Right lung (tissue), 5 donors: Measurements from ENCODE around the gene TNFRSF13B. TPM values are rescaled to one million over a fixed set of nuclear protein-coding genes. Genes with fewer than 3 reads are reported as not detected.

Experiments
- DNase-seq, 2 donors: peaks; one replicate each; pipeline ENCODE4 v3.0.0-alpha.2; 2013
- polyA plus RNA-seq, 5 donors: library from polyadenylated mRNA; unstranded; fragments of 120-200 nt; gene quantifications; one replicate each; pipeline versions ENCODE4 v1.2.1 to v1.2.3, GENCODE V29; 2013; ENCODE audit warnings: inconsistent platforms in 1 of 5, low replicate concordance in 1 of 5; ENCODE audit not compliant: insufficient read length in 5 of 5, insufficient read depth in 1 of 5

TNFRSF13B gene
- polyA plus RNA-seq, 5 donors: 0.12 TPM; not detected in 4

GRCh38 chr17:16938496-16939207 lies 33.3 kb downstream of the TNFRSF13B start:
- no peak for DNase-seq

- DNase-seq: no peak
Observed at GRCh38 chr17:16938031-16938430, 33.9 kb downstream of the TNFRSF13B start.

- DNase-seq: no peak
Observed at GRCh38 chr17:16937431-16937830, 34.5 kb downstream of the TNFRSF13B start.

GRCh38 chr17:16936536-16937310 lies 35.2 kb downstream of the TNFRSF13B start:
- DNase-seq: no peak

GRCh38 chr17:16935786-16936185 lies 36.1 kb downstream of the TNFRSF13B start:
- DNase-seq: no peak

- no peak for DNase-seq
Observed at GRCh38 chr17:16935241-16935663, 36.7 kb downstream of the TNFRSF13B start.

GRCh38 chr17:16934836-16935235 lies 37.1 kb downstream of the TNFRSF13B start:
- DNase-seq: no peak

- no peak for DNase-seq
Observed at GRCh38 chr17:16934133-16934795, 37.7 kb downstream of the TNFRSF13B start.

GRCh38 chr17:16933317-16934132 lies 38.4 kb downstream of the TNFRSF13B start:
- DNase-seq: no peak

GRCh38 chr17:16932611-16933010 lies 39.3 kb downstream of the TNFRSF13B start:
- no peak for DNase-seq

- DNase-seq: no peak
Observed at GRCh38 chr17:16932156-16932555, 39.8 kb downstream of the TNFRSF13B start.

- DNase-seq: no peak
Observed at GRCh38 chr17:16931318-16932060, 40.4 kb downstream of the TNFRSF13B start.

- no peak for DNase-seq
Observed at GRCh38 chr17:16930571-16931317, 41.2 kb downstream of the TNFRSF13B start.

GRCh38 chr17:16929757-16930520 lies 42.0 kb downstream of the TNFRSF13B start:
- DNase-seq: no peak

GRCh38 chr17:16929035-16929680 lies 42.8 kb downstream of the TNFRSF13B start:
- no peak for DNase-seq

GRCh38 chr17:16928406-16929034 lies 43.4 kb downstream of the TNFRSF13B start:
- DNase-seq: no peak

- no peak for DNase-seq
Observed at GRCh38 chr17:16927641-16928321, 44.1 kb downstream of the TNFRSF13B start.
